ENCODE data around the gene ATG9B.

The ATG9B gene

DNA sequence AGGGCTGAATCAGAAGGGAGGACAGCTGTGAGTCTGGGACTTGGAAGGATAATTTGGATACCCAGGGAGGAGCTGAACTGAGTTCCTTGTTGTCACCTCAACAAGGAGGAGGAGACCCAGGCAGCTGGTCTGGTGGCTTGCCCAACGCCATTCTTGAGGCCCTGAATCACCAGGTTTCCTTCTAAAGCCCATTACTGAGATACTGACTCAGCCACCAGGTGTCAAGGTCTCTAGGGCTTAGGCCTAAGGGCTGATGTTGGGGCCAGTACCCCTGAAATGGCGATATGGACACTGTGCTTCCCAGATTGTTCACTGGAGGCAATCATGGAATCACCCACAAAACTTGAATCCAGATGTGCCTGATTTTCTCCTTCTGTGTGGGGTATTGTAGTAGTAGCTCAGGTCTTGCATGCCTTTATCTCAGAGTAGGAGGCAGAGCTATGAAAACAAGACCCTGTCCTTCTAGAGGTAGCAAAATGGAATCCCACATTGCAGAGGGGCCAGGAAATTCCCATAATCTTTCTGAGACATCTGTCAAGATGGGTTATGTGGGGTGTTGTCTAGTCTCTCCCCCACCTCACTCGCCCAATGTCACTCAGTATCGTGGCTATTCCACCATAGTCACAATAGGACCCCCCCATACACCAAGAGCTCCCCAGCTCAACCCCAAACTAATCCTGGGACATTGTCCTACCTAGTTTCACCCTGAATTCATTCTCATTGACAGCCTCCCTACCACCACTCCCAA, 1.8 kb upstream of the ATG9B start (continued):
- TF ChIP-seq, protein P1, sequence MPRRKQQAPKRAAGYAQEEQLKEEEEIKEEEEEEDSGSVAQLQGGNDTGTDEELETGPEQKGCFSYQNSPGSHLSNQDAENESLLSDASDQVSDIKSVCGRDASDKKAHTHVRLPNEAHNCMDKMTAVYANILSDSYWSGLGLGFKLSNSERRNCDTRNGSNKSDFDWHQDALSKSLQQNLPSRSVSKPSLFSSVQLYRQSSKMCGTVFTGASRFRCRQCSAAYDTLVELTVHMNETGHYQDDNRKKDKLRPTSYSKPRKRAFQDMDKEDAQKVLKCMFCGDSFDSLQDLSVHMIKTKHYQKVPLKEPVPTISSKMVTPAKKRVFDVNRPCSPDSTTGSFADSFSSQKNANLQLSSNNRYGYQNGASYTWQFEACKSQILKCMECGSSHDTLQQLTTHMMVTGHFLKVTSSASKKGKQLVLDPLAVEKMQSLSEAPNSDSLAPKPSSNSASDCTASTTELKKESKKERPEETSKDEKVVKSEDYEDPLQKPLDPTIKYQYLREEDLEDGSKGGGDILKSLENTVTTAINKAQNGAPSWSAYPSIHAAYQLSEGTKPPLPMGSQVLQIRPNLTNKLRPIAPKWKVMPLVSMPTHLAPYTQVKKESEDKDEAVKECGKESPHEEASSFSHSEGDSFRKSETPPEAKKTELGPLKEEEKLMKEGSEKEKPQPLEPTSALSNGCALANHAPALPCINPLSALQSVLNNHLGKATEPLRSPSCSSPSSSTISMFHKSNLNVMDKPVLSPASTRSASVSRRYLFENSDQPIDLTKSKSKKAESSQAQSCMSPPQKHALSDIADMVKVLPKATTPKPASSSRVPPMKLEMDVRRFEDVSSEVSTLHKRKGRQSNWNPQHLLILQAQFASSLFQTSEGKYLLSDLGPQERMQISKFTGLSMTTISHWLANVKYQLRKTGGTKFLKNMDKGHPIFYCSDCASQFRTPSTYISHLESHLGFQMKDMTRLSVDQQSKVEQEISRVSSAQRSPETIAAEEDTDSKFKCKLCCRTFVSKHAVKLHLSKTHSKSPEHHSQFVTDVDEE (CRISPR knock-in tag; IDR thresholded peaks at IDR 0.05) = no peak
- TF ChIP-seq ISL1 (CRISPR knock-in tag; IDR thresholded peaks at IDR 0.05) (no peak), TOX (CRISPR knock-in tag; IDR thresholded peaks at IDR 0.05; ENCODE audit: borderline replicate concordance) (no peak), SNAI2 (CRISPR knock-in tag; IDR thresholded peaks at IDR 0.05) (no peak)
- TF ChIP-seq, protein P2, sequence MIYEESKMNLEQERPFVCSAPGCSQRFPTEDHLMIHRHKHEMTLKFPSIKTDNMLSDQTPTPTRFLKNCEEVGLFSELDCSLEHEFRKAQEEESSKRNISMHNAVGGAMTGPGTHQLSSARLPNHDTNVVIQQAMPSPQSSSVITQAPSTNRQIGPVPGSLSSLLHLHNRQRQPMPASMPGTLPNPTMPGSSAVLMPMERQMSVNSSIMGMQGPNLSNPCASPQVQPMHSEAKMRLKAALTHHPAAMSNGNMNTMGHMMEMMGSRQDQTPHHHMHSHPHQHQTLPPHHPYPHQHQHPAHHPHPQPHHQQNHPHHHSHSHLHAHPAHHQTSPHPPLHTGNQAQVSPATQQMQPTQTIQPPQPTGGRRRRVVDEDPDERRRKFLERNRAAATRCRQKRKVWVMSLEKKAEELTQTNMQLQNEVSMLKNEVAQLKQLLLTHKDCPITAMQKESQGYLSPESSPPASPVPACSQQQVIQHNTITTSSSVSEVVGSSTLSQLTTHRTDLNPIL (CRISPR knock-in tag; IDR thresholded peaks at IDR 0.05; ENCODE audit: low read depth) = no peak

DNA sequence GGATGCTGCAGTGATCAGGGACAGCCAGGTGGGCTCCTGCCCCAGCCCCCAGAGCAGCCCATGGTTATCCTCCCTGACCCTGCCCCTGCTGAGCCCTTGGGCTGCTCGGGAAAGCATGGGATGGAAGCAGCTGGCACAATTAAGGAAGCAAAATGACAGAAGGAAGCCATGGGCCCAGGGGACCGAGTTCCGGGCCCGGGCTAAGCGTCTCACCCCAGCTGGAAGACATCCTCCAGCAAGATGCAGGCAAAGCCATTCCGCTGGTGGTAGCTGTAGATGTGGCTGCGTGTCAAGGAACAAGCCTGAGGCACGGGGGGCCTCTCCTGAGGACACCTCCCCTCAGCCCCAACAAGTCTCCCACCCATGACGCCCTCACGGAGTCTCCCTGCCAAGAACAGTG, 1.1 kb downstream of the ATG9B start:
- TF ChIP-seq ZFP30 (CRISPR knock-in tag; IDR thresholded peaks at IDR 0.05) (no peak), TOX (CRISPR knock-in tag; IDR thresholded peaks at IDR 0.05; ENCODE audit: borderline replicate concordance) (no peak), ARNTL (CRISPR knock-in tag; IDR thresholded peaks at IDR 0.05; ENCODE audit: borderline replicate concordance, low read depth) (no peak), ZC3H10 (CRISPR knock-in tag; IDR thresholded peaks at IDR 0.05) (no peak), RARB (CRISPR knock-in tag; IDR thresholded peaks at IDR 0.05) (no peak), ZNF70 (CRISPR knock-in tag; IDR thresholded peaks at IDR 0.05) (no peak), BACH2 (CRISPR knock-in tag; IDR thresholded peaks at IDR 0.05; ENCODE audit: borderline replicate concordance) (no peak), CSDC2 (CRISPR knock-in tag; IDR thresholded peaks at IDR 0.05) (no peak), SNAI2 (CRISPR knock-in tag; IDR thresholded peaks at IDR 0.05) (no peak), OSR1 (CRISPR knock-in tag; IDR thresholded peaks at IDR 0.05) (no peak), ZNF8 (CRISPR knock-in tag; IDR thresholded peaks at IDR 0.05) (no peak), ZNF565 (CRISPR knock-in tag; conservative IDR thresholded peaks at IDR 0.05; ENCODE audit: low read depth) (no peak)
- TF ChIP-seq, protein P2 (CRISPR knock-in tag; IDR thresholded peaks at IDR 0.05; ENCODE audit: low read depth) = no peak
- TF ChIP-seq, protein P3, sequence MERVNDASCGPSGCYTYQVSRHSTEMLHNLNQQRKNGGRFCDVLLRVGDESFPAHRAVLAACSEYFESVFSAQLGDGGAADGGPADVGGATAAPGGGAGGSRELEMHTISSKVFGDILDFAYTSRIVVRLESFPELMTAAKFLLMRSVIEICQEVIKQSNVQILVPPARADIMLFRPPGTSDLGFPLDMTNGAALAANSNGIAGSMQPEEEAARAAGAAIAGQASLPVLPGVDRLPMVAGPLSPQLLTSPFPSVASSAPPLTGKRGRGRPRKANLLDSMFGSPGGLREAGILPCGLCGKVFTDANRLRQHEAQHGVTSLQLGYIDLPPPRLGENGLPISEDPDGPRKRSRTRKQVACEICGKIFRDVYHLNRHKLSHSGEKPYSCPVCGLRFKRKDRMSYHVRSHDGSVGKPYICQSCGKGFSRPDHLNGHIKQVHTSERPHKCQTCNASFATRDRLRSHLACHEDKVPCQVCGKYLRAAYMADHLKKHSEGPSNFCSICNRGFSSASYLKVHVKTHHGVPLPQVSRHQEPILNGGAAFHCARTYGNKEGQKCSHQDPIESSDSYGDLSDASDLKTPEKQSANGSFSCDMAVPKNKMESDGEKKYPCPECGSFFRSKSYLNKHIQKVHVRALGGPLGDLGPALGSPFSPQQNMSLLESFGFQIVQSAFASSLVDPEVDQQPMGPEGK (CRISPR knock-in tag; IDR thresholded peaks at IDR 0.05; ENCODE audit: borderline replicate concordance) = no peak

DNA sequence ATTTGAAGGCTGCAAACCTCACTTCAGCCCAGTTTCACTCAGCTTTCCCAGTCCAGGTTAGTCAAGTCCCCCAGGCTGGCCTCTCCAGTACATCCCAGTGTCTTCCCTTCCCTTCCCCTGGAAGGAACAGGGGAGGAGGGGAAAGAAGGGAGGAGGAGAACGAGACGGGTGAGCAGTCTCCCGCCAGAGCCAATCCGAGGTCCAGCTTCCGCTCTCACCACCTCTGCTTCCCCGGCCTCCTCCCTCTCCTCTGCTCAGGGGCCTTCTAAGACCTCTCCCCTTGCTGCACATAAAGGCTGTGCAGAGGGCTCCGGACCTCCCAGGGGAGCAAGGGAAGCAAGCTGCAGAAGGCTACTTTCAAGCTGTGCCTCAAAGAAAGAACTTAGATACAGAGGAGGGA, 4.1 kb downstream of the ATG9B start:
- ATAC-seq = no peak
- TF ChIP-seq TOX (CRISPR knock-in tag; IDR thresholded peaks at IDR 0.05; ENCODE audit: borderline replicate concordance) = no peak
- TF ChIP-seq CSDC2 (CRISPR knock-in tag; IDR thresholded peaks at IDR 0.05) = no peak
- no peak for TF ChIP-seq PPARA (CRISPR knock-in tag; IDR thresholded peaks at IDR 0.05; ENCODE audit: borderline replicate concordance)
- no peak for TF ChIP-seq ESRRG (CRISPR knock-in tag; IDR thresholded peaks at IDR 0.05)
- no peak for TF ChIP-seq ZC3H10 (CRISPR knock-in tag; IDR thresholded peaks at IDR 0.05)
- TF ChIP-seq RARB (CRISPR knock-in tag; IDR thresholded peaks at IDR 0.05) = no peak
- TF ChIP-seq, protein P4, sequence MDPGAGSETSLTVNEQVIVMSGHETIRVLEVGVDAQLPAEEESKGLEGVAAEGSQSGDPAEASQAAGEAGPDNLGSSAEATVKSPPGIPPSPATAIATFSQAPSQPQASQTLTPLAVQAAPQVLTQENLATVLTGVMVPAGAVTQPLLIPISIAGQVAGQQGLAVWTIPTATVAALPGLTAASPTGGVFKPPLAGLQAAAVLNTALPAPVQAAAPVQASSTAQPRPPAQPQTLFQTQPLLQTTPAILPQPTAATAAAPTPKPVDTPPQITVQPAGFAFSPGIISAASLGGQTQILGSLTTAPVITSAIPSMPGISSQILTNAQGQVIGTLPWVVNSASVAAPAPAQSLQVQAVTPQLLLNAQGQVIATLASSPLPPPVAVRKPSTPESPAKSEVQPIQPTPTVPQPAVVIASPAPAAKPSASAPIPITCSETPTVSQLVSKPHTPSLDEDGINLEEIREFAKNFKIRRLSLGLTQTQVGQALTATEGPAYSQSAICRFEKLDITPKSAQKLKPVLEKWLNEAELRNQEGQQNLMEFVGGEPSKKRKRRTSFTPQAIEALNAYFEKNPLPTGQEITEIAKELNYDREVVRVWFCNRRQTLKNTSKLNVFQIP (CRISPR knock-in tag; IDR thresholded peaks at IDR 0.05; ENCODE audit: borderline replicate concordance, low read depth) = no peak
- no peak for TF ChIP-seq ZNF70 (CRISPR knock-in tag; IDR thresholded peaks at IDR 0.05)
- no peak for TF ChIP-seq ARNTL (CRISPR knock-in tag; IDR thresholded peaks at IDR 0.05; ENCODE audit: borderline replicate concordance, low read depth)
- TF ChIP-seq ISL1 (CRISPR knock-in tag; IDR thresholded peaks at IDR 0.05) = no peak
- no peak for TF ChIP-seq OSR1 (CRISPR knock-in tag; IDR thresholded peaks at IDR 0.05)
- no peak for TF ChIP-seq ZFP30 (CRISPR knock-in tag; IDR thresholded peaks at IDR 0.05)
- TF ChIP-seq, protein P1 (CRISPR knock-in tag; IDR thresholded peaks at IDR 0.05) = no peak
- no peak for TF ChIP-seq ZNF565 (CRISPR knock-in tag; conservative IDR thresholded peaks at IDR 0.05; ENCODE audit: low read depth)
- TF ChIP-seq, protein P2 (CRISPR knock-in tag; IDR thresholded peaks at IDR 0.05; ENCODE audit: low read depth) = no peak
- no peak for TF ChIP-seq TCF4 (CRISPR knock-in tag; IDR thresholded peaks at IDR 0.05; ENCODE audit: borderline replicate concordance)
- TF ChIP-seq ZNF8 (CRISPR knock-in tag; IDR thresholded peaks at IDR 0.05) = no peak
- no peak for TF ChIP-seq ZFP3 (CRISPR knock-in tag; IDR thresholded peaks at IDR 0.05)
- no peak for TF ChIP-seq SNAI2 (CRISPR knock-in tag; IDR thresholded peaks at IDR 0.05)

More for the DNA sequence above, 1.1 kb downstream of the ATG9B start:
- no peak for ATAC-seq

All from SK-N-SH treated with all-trans-retinoic acid at 6 μM for 48 hours (cell line).